ENCODE measurements around the gene COL4A2.

The COL4A2 gene

DNA sequence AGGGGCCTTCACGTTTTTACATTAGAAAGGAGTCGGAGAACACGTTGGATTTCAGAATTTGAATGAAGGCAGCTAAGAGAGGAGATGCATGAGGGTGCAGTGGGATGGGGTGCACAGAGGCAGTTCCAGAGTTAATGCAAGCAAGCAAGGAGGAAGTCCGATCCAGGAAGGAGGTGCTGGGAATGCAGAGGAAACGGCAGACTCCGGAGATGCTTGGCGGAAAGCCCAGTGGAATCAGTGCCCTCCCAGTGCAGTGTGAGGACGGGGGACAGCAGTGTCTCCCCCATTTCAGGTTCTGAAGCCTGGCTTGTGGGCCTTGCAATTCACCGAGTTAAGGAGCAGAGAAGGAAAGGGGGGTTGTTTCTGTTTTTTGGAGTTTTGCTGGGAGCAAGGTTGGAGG is 100.4 kb downstream of the COL4A2 start:
- H3K27ac Mint-ChIP-seq, result no peak overlapping the region
- peaks cover 96% of the 10 kb centered on the region for H3K27me3 Mint-ChIP-seq

DNA sequence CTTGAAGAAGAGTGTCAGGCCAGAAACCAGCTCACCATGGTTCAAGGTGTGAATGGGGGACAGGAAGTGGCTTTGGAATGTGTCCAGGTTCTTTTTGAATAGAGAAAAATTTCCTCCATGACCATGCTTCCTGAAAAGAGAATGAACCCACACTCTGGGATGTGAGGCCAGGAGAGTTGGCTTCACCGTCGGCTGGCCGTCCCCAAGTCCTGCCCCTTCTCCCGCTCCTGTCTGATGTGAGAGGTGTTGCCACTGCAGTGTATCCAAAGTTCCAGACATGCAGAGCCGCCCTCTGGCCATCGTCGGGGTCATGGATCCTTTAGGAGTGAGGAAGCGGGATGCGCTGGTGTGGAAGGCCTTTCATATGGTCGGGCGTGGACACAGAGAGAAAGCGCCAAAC is 101.2 kb downstream of the COL4A2 start:
- peaks cover 96% of the 10 kb centered on the region for H3K27me3 Mint-ChIP-seq
- no peak overlapping the region for H3K4me3 Mint-ChIP-seq
- peaks cover 12% of the 10 kb centered on the region for H3K4me1 Mint-ChIP-seq (ENCODE audit: low read depth)
- no peak for DNase-seq
- no peaks in the 10 kb centered on the region for H3K36me3 Mint-ChIP-seq (ENCODE audit: low read depth)
- no peaks in the 10 kb centered on the region for H3K9me3 Mint-ChIP-seq
- no peak overlapping the region for H3K27ac Mint-ChIP-seq

More for the DNA sequence above, 100.4 kb downstream of the COL4A2 start:
- no peaks in the 10 kb centered on the region for H3K36me3 Mint-ChIP-seq (ENCODE audit: low read depth)
- H3K9me3 Mint-ChIP-seq, result no peaks in the 10 kb centered on the region
- peaks cover 12% of the 10 kb centered on the region for H3K4me1 Mint-ChIP-seq (ENCODE audit: low read depth)
- no peak overlapping the region for H3K4me3 Mint-ChIP-seq
- DNase-seq, result no peak

DNA sequence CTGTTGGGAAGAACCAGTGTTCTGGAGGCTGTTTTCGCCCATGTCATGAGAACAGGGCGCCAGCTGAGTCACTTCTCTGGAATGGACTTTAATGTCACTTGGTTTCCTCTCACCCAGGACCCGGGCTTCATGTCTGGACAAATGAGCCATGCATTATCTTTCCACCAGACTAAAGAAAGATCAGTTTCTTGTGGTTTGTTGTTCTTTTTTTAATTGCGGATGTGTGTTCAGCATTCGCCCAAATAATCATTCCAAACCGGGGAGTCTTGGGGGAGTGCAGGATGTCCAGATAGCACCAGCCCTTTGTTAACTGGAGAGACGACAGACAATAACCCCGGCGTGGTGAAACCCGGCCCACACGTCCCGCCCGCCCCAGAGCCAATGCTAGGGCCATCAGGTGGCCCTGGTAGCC is 102.5 kb downstream of the COL4A2 start:
- H3K27me3 Mint-ChIP-seq, result peaks cover 97% of the 10 kb centered on the region
- no peaks in the 10 kb centered on the region for H3K36me3 Mint-ChIP-seq (ENCODE audit: low read depth)
- no peak overlapping the region for H3K27ac Mint-ChIP-seq
- no peaks in the 10 kb centered on the region for H3K9me3 Mint-ChIP-seq
- DNase-seq, result no peak
- H3K4me3 Mint-ChIP-seq, result no peak overlapping the region
- peaks cover 12% of the 10 kb centered on the region for H3K4me1 Mint-ChIP-seq (ENCODE audit: low read depth)

DNA sequence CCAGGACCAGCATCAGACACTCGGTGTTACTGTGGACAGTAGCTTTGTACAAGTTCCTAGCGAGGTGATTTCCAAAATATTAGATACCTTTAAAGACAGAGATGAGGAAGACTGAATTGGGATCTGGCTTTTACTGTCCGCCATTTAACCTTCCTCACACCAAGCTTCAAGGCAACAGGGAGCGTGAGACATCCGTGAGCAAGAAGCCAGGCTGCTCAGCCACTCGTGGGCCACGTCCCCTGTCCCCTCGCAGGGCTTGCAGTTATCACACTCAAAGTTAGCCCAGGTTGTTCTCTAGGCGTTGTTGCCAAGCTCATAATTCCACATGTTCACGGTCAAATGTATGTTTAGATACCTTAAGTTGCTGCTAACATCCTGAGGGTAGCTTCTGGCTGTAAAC is 102.9 kb downstream of the COL4A2 start:
- H3K4me1 Mint-ChIP-seq (ENCODE audit: low read depth), result peaks cover 12% of the 10 kb centered on the region
- H3K4me3 Mint-ChIP-seq, result no peak overlapping the region
- H3K9me3 Mint-ChIP-seq, result no peaks in the 10 kb centered on the region
- peaks cover 97% of the 10 kb centered on the region for H3K27me3 Mint-ChIP-seq
- H3K36me3 Mint-ChIP-seq (ENCODE audit: low read depth), result no peaks in the 10 kb centered on the region
- no peak for DNase-seq
- H3K27ac Mint-ChIP-seq, result no peak overlapping the region

DNA sequence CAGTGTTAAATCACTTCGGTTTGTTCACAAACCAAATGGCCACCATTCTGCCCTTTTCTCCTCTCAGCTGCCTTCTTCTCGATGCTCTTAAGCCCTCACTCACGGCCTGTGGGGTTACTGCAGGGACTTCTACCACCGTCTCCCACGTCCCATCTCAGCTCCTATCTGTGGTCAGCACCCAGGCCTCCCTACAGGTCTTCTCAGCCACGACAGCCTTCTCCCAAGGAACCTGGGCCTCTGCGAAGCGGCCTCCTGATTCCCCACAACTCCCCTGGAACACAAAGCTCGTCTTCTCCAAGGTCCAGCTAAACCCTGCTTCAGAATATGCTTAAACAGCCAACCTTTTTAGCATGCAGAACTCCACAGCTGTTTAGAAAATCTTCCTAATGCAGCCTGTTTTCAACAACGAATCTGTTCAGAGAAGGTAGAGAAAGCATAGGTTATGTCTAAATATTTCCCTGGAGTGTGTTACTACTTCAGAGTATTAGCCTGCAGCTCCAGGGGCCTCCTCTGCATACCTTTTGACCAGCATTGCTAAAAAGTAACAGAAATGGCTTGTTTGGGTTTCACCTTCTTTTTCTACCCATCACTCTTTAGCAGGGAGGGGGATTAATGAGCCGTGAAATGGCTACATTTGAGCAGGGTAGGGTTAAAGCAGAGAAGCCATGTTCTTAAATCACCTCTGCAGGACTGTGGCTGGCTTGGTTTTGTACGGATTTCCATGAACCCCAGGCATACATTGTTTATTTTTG is 104.0 kb downstream of the COL4A2 start:
- Mint-ChIP-seq H3K36me3 (ENCODE audit: low read depth) (no peaks in the 10 kb centered on the region), H3K9me3 (no peaks in the 10 kb centered on the region), H3K27ac (no peak overlapping the region), H3K4me3 (no peak overlapping the region), H3K27me3 (peaks cover 97% of the 10 kb centered on the region), H3K4me1 (ENCODE audit: low read depth) (peaks cover 8% of the 10 kb centered on the region)
- DNase-seq, result no peak

DNA sequence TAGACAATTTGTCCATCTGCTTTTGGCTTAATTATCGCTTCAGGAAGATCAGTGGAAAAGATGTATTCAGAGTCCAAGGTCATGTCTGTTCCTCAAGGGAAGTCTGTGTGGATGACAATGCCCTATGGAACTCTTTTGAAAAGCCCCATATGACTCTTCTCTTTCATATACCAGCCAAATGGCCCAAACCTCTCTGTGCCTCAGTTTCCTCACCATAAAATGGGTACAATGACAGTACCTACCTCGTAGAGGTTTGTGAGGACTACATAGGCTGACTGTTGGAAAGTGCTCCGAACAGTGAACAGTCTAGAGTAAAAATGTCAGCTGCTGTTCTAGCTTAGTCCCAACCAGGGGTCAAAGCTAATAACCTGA is 104.6 kb downstream of the COL4A2 start:
- no peak overlapping the region for H3K4me3 Mint-ChIP-seq
- no peaks in the 10 kb centered on the region for H3K36me3 Mint-ChIP-seq (ENCODE audit: low read depth)
- peaks cover 8% of the 10 kb centered on the region for H3K4me1 Mint-ChIP-seq (ENCODE audit: low read depth)
- no peak overlapping the region for H3K27ac Mint-ChIP-seq
- peaks cover 98% of the 10 kb centered on the region for H3K27me3 Mint-ChIP-seq
- DNase-seq, result no peak
- no peaks in the 10 kb centered on the region for H3K9me3 Mint-ChIP-seq

DNA sequence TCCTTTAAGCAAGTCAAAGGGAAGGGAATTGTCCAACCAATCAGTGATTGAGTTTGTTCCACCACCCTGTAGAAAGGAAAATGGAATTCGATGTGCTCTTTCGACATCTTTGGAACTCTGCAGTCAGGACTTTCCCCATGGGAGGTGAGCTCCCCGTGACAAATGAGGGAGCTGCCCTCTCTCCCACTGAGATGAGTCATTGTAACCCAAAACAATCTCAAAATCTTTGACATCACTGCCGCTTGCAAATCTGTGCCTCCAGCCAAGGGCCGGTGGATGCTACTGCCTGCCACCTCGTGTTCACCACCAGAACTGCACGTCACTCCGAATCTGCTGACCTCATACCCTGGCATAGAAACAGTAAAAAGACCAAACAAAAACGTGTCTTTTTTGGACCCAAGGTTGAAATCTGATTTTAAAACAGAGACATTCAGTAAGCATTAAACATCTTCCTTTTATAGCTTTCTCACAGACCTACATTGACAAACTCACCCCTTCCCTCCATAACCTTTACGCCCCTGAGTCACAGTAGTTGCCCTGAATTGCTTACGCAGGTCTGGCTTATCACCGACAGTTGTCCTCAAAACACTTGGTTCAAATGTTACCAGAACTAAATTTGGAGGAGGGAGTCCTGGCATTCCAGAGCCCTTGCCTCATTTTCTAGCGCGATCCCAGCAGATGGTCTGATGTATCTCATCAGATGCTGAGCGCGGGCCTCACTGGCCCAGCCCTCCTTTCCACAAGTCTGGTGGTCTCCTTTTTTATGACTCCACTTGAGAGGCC is 105.2 kb downstream of the COL4A2 start:
- H3K36me3 Mint-ChIP-seq (ENCODE audit: low read depth), result no peaks in the 10 kb centered on the region
- H3K4me1 Mint-ChIP-seq (ENCODE audit: low read depth), result peaks cover 8% of the 10 kb centered on the region
- no peaks in the 10 kb centered on the region for H3K9me3 Mint-ChIP-seq
- no peak overlapping the region for H3K27ac Mint-ChIP-seq
- peak; percentile 76 for DNase-seq
- peaks cover 98% of the 10 kb centered on the region for H3K27me3 Mint-ChIP-seq
- no peak overlapping the region for H3K4me3 Mint-ChIP-seq

DNA sequence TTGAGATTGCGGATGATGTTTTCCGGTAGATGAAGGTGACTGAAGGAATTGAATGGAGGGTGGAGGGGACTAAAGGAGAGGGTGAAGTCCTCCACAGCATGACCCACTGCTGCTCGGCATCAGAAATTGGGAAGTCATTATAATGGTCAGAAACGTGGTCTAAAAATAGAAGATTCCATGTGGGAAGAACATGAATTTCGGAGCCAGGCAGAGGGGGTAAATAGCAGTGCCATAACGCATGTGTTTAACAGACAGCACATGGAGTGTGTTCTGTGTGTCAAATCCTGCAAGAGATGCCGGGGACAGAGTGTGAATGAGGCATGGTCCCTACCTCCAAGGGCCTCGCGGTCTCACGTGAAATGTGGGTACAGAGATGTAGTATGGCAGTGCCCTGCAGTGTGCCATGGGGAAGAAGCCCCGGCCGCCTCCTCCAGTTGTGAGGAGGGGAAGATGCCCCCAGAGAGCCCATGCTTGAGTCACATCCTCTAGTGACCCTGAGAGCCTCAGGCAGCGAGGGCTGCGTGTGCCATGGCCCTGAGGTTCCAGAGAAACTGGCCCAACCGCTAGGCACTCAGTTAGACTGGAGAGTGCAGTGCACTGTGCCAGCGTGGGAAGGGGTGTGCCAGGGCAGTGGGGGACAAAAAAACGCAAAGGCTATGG is 106.1 kb downstream of the COL4A2 start:
- peaks cover 98% of the 10 kb centered on the region for H3K27me3 Mint-ChIP-seq
- no peak for DNase-seq
- H3K36me3 Mint-ChIP-seq (ENCODE audit: low read depth), result no peaks in the 10 kb centered on the region
- H3K27ac Mint-ChIP-seq, result no peak overlapping the region
- H3K4me1 Mint-ChIP-seq (ENCODE audit: low read depth), result peaks cover 8% of the 10 kb centered on the region
- no peak overlapping the region for H3K4me3 Mint-ChIP-seq
- H3K9me3 Mint-ChIP-seq, result no peaks in the 10 kb centered on the region

DNA sequence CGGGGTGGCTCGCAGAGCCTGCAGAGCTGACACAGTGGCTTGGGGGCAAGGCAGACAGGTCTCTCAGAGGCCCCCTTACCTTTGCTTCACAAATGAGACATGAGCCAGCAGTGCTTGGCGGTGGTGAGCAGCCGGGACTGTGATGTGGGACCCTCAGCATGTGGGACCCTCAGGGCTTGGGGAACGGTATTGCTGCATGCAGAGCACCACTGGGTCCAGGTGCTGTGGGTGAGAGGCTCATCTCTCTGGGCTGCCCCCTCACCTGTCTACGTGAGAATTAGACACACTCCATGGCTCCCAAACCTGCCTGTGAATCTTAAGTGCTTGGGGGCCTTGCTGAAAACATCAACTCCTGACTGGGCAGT is 106.6 kb downstream of the COL4A2 start:
- Mint-ChIP-seq H3K27me3 (peaks cover 98% of the 10 kb centered on the region), H3K4me3 (no peak overlapping the region)

DNA sequence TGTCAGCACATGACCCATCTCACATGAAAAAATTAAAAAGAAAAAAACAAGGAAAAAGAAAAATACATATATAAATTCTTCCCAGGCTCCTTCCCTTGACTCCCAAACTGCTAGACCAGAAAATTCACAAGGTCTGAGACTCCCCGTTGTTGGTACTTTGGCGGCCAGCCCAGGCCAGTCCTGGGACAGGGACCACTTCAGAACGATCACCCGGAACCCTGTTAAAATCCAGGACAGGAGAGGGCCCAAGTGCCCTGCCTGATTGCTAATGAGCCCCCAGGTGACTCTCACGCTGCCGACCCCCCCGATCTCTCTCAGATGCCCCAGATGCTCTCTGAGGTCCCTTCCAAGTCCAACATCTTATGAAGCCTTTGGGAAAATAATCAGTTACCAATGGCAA is 107.2 kb downstream of the COL4A2 start:
- Mint-ChIP-seq H3K4me3 (no peak overlapping the region), H3K27ac (no peak overlapping the region), H3K9me3 (no peaks in the 10 kb centered on the region), H3K4me1 (ENCODE audit: low read depth) (peaks cover 8% of the 10 kb centered on the region), H3K27me3 (peaks cover 99% of the 10 kb centered on the region), H3K36me3 (ENCODE audit: low read depth) (no peaks in the 10 kb centered on the region)
- DNase-seq, result no peak

More for the DNA sequence above, 106.6 kb downstream of the COL4A2 start:
- Mint-ChIP-seq H3K4me1 (ENCODE audit: low read depth) (peaks cover 8% of the 10 kb centered on the region), H3K36me3 (ENCODE audit: low read depth) (no peaks in the 10 kb centered on the region), H3K27ac (no peak overlapping the region), H3K9me3 (no peaks in the 10 kb centered on the region)
- DNase-seq, result no peak

DNA sequence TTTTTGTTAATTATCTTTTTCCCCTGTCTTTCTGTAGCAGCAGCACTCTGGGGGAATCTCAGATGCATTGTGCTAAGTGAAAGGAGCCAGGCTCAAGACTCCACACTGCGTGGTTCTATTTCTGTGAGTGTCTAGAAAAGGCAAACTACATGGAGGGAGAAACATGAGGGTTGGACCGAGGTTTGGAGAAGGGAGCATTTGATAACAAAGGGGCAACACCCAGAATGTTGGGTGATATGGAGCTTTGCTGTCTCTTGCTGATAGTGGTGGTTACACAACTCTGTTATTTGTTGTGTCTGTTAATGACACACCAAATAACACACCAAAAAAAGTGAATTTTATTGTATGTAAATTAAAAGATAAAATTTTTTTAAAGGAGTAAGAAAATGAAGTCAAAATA is 107.8 kb downstream of the COL4A2 start:
- Mint-ChIP-seq H3K27ac (no peak overlapping the region), H3K4me3 (no peak overlapping the region)

DNA sequence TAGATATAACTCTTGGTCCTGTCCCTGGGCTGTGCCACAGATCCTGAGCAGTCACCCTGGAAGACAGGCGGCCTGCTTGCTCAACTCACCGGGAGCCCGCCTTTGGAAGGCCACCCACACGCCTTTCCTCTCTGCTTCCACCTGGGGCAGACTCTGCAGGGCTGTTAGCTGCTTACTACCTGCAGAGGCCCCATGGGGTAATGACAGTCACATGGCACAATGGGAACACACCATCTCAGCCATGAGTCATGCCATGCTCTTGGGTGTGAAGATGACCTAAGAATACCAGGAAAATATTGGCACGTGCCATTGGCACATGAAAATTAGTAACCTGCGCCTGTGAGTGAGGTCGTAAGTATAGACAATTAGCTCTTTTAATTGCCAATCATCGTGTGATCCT is 108.6 kb downstream of the COL4A2 start:
- H3K9me3 Mint-ChIP-seq, result no peaks in the 10 kb centered on the region
- H3K36me3 Mint-ChIP-seq (ENCODE audit: low read depth), result no peaks in the 10 kb centered on the region
- H3K4me1 Mint-ChIP-seq (ENCODE audit: low read depth), result peaks cover 10% of the 10 kb centered on the region
- no peak overlapping the region for H3K27ac Mint-ChIP-seq
- H3K27me3 Mint-ChIP-seq, result peaks cover 99% of the 10 kb centered on the region
- no peak for DNase-seq
- no peak overlapping the region for H3K4me3 Mint-ChIP-seq

More for the DNA sequence above, 107.8 kb downstream of the COL4A2 start:
- Mint-ChIP-seq H3K36me3 (ENCODE audit: low read depth) (no peaks in the 10 kb centered on the region), H3K27me3 (peaks cover 99% of the 10 kb centered on the region), H3K4me1 (ENCODE audit: low read depth) (peaks cover 10% of the 10 kb centered on the region), H3K9me3 (no peaks in the 10 kb centered on the region)
- no peak for DNase-seq

DNA sequence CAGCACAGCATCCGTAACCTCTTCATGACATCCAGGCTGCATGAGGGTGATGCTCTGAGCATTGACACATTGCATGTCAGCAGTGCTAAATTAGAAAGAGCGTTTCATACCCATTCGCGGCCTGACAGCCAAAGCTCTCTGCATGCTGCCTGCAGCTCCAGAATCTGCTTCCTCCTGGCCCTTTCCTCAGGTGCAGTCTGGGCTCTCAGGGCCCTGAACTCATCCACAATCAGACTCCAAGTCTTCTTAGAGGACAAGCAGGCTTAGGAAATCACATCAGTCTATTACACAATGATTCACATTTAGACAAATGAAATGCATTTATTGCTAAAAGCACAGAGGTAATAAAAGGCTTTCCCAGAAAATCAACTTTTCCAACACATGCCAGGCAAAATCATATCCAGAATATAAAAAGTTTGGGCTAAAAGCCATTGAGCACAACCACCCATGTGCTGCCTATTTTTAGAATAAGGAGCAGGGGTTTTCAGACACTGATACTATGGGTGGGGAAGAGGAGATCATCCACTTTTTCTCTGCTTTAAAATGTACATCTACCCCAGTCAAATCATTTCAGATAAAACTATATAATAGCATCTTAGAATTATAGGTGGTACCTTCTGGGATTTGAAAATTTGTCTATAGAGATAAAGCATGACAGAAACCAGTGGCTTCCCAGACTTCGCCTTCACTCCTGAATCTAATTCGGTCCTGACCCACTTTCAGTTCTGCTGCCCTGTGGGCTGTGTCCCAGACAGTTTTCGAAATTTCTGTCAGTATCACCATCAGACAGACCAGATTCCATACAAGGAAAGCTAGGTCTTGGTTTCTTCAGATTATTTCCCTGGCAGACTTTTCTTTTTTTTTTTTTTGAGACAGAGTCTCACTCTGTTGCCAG is 109.3 kb downstream of the COL4A2 start:
- Mint-ChIP-seq H3K36me3 (ENCODE audit: low read depth) (no peaks in the 10 kb centered on the region), H3K9me3 (no peaks in the 10 kb centered on the region), H3K27me3 (peaks cover 99% of the 10 kb centered on the region), H3K27ac (no peak overlapping the region), H3K4me3 (no peak overlapping the region), H3K4me1 (ENCODE audit: low read depth) (peaks cover 15% of the 10 kb centered on the region)
- DNase-seq, result no peak

DNA sequence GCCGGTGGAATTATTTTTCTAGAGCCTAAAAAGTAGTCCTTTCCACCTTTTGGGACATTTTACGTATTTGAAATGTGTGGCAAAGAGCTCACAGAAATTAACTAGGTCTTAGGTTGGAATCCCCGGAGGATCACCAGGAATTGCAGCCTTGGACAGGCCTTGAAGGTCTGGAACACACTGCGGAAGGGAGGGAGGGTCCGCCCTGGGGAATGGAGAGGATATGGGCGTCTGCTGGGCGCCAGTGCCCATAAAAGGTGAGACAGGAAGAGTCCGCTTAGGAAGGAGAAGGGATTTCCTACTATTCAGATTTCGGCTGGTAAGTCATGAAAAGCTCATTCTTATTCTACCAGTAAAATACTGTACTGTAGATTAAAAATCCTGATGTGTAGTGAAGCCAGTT is 111.9 kb downstream of the COL4A2 start:
- H3K27me3 Mint-ChIP-seq, result peaks cover 96% of the 10 kb centered on the region
- H3K27ac Mint-ChIP-seq, result no peak overlapping the region
- H3K4me3 Mint-ChIP-seq, result no peak overlapping the region
- no peaks in the 10 kb centered on the region for H3K9me3 Mint-ChIP-seq
- H3K36me3 Mint-ChIP-seq (ENCODE audit: low read depth), result no peaks in the 10 kb centered on the region
- peaks cover 21% of the 10 kb centered on the region for H3K4me1 Mint-ChIP-seq (ENCODE audit: low read depth)
- no peak for DNase-seq
